ENCODE measurements around the gene GPC6. TPM values are rescaled to one million over a fixed set of nuclear protein-coding genes. Genes with fewer than 3 reads are reported as not detected.

The GPC6 gene
- polyA plus RNA-seq, 4 donors: 0.22 to 45.0 (median 1.4) TPM

DNA sequence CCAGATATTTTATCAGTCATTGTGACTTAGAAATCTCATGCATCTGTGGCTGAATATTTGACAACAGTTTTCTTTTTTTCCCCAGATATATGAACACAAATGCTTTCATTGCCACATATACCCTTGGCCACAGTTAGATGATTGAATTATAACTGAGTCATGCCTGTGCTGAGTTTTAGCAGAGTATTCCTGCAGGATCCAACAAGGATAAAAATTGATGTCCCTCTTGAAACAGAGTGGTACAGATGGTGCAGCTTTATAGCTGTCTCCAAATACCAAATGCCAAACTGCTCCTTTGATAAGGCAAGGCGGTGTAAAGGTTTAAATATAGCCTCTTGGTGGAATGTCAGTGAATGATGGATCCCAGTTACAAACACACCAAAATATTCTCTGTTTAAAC, 428.5 kb downstream of the GPC6 start:
- DNase-seq (no peak), FAIRE-seq (no peak)
- Histone ChIP-seq H3K4me3 (ENCODE audit: low read depth in 1 of 3, low read length in 3 of 3) (no peak overlapping the region), H3K9me3 (ENCODE audit: control insufficient read depth in 2 of 2, insufficient read depth in 1 of 2, low read depth in 1 of 2, low read length in 1 of 2) (no peaks in the 10 kb centered on the region), H3K4me1 (ENCODE audit: control insufficient read depth in 3 of 3, insufficient read depth in 2 of 3, low read depth in 1 of 3, low read length in 2 of 3) (no peaks in the 10 kb centered on the region), H3K36me3 (ENCODE audit: control insufficient read depth in 3 of 3, insufficient read depth in 2 of 3, low read depth in 1 of 3, low read length in 3 of 3) (no peaks in the 10 kb centered on the region), H3K27me3 (ENCODE audit: control insufficient read depth in 3 of 3, insufficient read depth in 3 of 3, low read length in 3 of 3) (no peaks in the 10 kb centered on the region), H3K27ac (ENCODE audit: low read depth in 1 of 3, low read length in 2 of 3) (no peak overlapping the region)
- 71 to 91% (median 88%) methylated on average over 1 of the region's 1 CpG for WGBS, 3 donors

DNA sequence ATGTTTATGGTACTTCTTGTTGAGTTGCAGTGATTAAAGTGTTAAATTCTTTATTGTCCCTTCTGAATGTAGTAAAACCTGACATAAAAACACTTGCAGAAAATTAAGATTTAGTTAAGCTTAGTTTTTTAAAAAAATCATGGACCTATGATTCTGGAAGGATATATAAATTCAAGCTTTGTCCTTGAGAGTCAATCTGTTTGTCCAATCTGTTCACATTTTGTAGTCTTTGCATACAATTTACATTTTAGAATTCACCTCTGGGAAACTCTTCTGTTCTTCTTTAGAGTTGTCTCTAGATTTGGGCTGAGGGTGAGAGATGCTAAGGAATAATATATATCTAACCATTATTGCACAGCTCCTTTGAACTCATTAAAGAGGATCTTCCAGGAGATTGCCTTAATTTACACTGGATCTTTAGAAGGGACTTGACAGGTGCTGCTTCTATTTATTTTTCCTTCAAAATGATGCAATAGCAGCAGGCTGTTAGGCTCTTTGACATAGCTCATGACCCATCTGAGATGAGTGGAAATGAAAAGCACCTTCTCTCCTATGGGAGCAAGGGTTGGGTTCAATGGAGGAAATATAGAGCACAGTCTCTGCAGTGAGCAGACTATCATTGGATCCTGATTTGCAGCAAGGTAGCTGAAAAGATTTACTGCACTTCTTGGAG, 433.9 kb downstream of the GPC6 start:
- DNase-seq (no peak), FAIRE-seq (no peak)
- H3K27ac ChIP-seq (ENCODE audit: low read depth in 1 of 3, low read length in 2 of 3): no peak overlapping the region
- H3K4me3 ChIP-seq (ENCODE audit: low read depth in 1 of 3, low read length in 3 of 3): no peak overlapping the region
- H3K9me3 ChIP-seq (ENCODE audit: control insufficient read depth in 2 of 2, insufficient read depth in 1 of 2, low read depth in 1 of 2, low read length in 1 of 2): no peaks in the 10 kb centered on the region
- no peaks in the 10 kb centered on the region for H3K4me1 ChIP-seq (ENCODE audit: control insufficient read depth in 3 of 3, insufficient read depth in 2 of 3, low read depth in 1 of 3, low read length in 2 of 3)
- no peaks in the 10 kb centered on the region for H3K36me3 ChIP-seq (ENCODE audit: control insufficient read depth in 3 of 3, insufficient read depth in 2 of 3, low read depth in 1 of 3, low read length in 3 of 3)
- no peaks in the 10 kb centered on the region for H3K27me3 ChIP-seq (ENCODE audit: control insufficient read depth in 3 of 3, insufficient read depth in 3 of 3, low read length in 3 of 3)

DNA sequence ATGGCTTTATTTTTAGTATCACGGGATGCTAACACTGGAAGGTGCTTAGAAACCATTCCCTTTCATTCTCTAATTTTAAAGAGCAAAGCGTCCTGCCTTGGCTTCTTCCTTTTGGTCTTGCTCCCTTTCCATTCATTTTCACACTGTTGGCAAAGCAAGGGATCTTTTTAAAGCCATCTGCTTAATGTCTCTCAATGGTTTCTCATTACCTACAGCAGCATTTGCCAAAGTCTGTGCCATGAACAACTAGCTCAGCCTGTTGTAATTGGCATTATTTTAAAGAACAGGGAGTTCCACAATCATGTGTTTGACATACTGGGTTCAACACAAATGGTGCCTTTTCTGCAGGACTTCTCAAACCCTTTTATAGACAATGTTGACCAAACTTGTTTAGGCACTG, 444.3 kb downstream of the GPC6 start:
- 70 to 81% (median 76%) methylated on average over 2 of the region's 2 CpGs for WGBS, 3 donors
- no peak for DNase-seq
- FAIRE-seq: no peak
- no peaks in the 10 kb centered on the region for H3K36me3 ChIP-seq (ENCODE audit: control insufficient read depth in 3 of 3, insufficient read depth in 2 of 3, low read depth in 1 of 3, low read length in 3 of 3)
- H3K4me1 ChIP-seq (ENCODE audit: control insufficient read depth in 3 of 3, insufficient read depth in 2 of 3, low read depth in 1 of 3, low read length in 2 of 3): no peaks in the 10 kb centered on the region
- H3K27ac ChIP-seq (ENCODE audit: low read depth in 1 of 3, low read length in 2 of 3): no peak overlapping the region
- H3K4me3 ChIP-seq (ENCODE audit: low read depth in 1 of 3, low read length in 3 of 3): no peak overlapping the region
- no peaks in the 10 kb centered on the region for H3K9me3 ChIP-seq (ENCODE audit: control insufficient read depth in 2 of 2, insufficient read depth in 1 of 2, low read depth in 1 of 2, low read length in 1 of 2)
- no peaks in the 10 kb centered on the region for H3K27me3 ChIP-seq (ENCODE audit: control insufficient read depth in 3 of 3, insufficient read depth in 3 of 3, low read length in 3 of 3)

DNA sequence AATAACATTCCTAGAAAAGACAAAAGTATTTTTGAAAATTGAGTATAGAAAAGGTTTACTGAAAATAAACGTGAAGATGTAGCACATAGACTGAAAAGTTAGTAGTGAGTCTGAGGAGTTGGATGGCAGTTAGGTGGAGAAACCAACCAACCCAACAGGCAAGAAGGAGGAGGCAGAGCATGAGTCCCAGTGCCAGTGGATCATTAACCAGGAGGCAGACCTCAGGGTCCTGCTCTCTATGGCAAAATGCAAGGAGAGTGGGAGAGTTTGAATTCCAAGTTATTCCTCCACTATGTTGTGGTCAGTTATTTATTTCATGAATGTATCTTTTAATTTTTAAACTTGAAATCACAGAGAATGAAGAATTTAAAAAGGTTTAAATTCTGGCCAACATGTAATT, 446.4 kb downstream of the GPC6 start:
- DNase-seq (no peak), FAIRE-seq (no peak)
- H3K36me3 ChIP-seq (ENCODE audit: control insufficient read depth in 3 of 3, insufficient read depth in 2 of 3, low read depth in 1 of 3, low read length in 3 of 3): no peaks in the 10 kb centered on the region
- no peaks in the 10 kb centered on the region for H3K9me3 ChIP-seq (ENCODE audit: control insufficient read depth in 2 of 2, insufficient read depth in 1 of 2, low read depth in 1 of 2, low read length in 1 of 2)
- no peak overlapping the region for H3K4me3 ChIP-seq (ENCODE audit: low read depth in 1 of 3, low read length in 3 of 3)
- 72 to 86% (median 85%) methylated on average over 1 of the region's 1 CpG for WGBS, 3 donors
- H3K27ac ChIP-seq (ENCODE audit: low read depth in 1 of 3, low read length in 2 of 3): no peak overlapping the region
- H3K27me3 ChIP-seq (ENCODE audit: control insufficient read depth in 3 of 3, insufficient read depth in 3 of 3, low read length in 3 of 3): no peaks in the 10 kb centered on the region
- H3K4me1 ChIP-seq (ENCODE audit: control insufficient read depth in 3 of 3, insufficient read depth in 2 of 3, low read depth in 1 of 3, low read length in 2 of 3): no peaks in the 10 kb centered on the region

DNA sequence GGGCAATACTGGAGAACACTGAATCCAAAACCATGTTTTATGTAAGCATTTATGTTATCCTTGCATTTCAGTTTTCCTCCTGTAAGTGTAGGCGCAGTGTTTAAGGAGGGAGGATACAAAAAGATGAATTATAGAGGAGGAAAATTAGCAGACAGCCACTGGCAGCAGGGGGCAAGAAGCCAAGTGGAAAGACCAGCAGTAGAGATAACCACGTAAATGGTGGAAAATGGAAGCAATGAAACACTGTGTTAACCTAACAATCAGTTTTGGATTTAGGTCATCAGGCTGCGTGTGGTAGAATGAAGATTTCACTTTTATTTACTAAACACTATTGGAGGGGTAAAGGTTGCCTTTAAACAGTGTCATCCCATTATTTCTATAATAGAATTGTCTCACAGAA, 447.3 kb downstream of the GPC6 start:
- DNase-seq: no peak
- no peak for FAIRE-seq
- H3K9me3 ChIP-seq (ENCODE audit: control insufficient read depth in 2 of 2, insufficient read depth in 1 of 2, low read depth in 1 of 2, low read length in 1 of 2): no peaks in the 10 kb centered on the region
- no peaks in the 10 kb centered on the region for H3K4me1 ChIP-seq (ENCODE audit: control insufficient read depth in 3 of 3, insufficient read depth in 2 of 3, low read depth in 1 of 3, low read length in 2 of 3)
- no peaks in the 10 kb centered on the region for H3K27me3 ChIP-seq (ENCODE audit: control insufficient read depth in 3 of 3, insufficient read depth in 3 of 3, low read length in 3 of 3)
- WGBS, 3 donors: 79 to 81% (median 80%) methylated on average over 3 of the region's 3 CpGs
- no peaks in the 10 kb centered on the region for H3K36me3 ChIP-seq (ENCODE audit: control insufficient read depth in 3 of 3, insufficient read depth in 2 of 3, low read depth in 1 of 3, low read length in 3 of 3)
- H3K27ac ChIP-seq (ENCODE audit: low read depth in 1 of 3, low read length in 2 of 3): no peak overlapping the region
- H3K4me3 ChIP-seq (ENCODE audit: low read depth in 1 of 3, low read length in 3 of 3): no peak overlapping the region

DNA sequence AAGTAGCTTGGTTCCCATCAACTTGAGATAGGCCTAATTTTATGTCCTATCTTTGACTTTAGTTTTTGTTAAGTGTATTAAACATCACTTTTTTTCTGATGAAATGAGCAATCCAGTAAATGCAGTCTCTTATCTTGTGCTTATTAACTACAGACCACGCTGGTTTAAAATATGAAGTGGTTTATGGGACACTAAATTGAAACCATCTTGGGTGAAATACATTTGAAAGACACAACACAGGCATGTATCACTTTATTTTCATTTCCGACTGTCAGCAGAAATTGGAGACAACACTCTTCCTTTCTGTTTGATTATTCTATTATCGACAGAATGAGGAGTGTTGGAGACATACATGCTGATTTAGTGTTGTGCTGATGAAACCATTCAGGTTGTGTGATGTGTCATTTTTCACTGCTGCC, 447.7 kb downstream of the GPC6 start:
- no peaks in the 10 kb centered on the region for H3K27me3 ChIP-seq (ENCODE audit: control insufficient read depth in 3 of 3, insufficient read depth in 3 of 3, low read length in 3 of 3)
- no peak overlapping the region for H3K4me3 ChIP-seq (ENCODE audit: low read depth in 1 of 3, low read length in 3 of 3)
- FAIRE-seq: no peak
- no peaks in the 10 kb centered on the region for H3K9me3 ChIP-seq (ENCODE audit: control insufficient read depth in 2 of 2, insufficient read depth in 1 of 2, low read depth in 1 of 2, low read length in 1 of 2)
- WGBS, 3 donors: 58 to 67% (median 60%) methylated on average over 3 of the region's 3 CpGs
- H3K4me1 ChIP-seq (ENCODE audit: control insufficient read depth in 3 of 3, insufficient read depth in 2 of 3, low read depth in 1 of 3, low read length in 2 of 3): no peaks in the 10 kb centered on the region
- no peak for DNase-seq
- no peak overlapping the region for H3K27ac ChIP-seq (ENCODE audit: low read depth in 1 of 3, low read length in 2 of 3)
- H3K36me3 ChIP-seq (ENCODE audit: control insufficient read depth in 3 of 3, insufficient read depth in 2 of 3, low read depth in 1 of 3, low read length in 3 of 3): no peaks in the 10 kb centered on the region

DNA sequence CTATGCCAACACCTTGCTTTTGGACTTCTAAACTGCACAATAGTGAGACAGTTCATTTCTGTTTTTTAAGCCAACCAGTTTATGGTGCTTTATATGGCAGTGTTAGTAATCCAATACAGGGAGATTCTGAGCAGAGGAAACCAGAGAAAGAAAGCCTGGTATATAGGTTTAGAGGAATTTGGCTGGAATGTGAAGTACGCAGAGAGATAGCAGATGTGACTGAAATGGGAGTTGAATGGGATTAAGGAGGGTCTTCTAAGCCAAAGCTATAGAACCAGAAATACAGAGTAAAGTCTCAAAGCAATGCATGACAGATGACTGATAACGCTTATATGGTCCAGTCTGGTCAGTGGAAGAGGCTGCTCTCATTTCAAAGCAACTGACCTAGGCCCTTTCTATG, 453.7 kb downstream of the GPC6 start:
- Histone ChIP-seq H3K27ac (ENCODE audit: low read depth in 1 of 3, low read length in 2 of 3) (no peak overlapping the region), H3K36me3 (ENCODE audit: control insufficient read depth in 3 of 3, insufficient read depth in 2 of 3, low read depth in 1 of 3, low read length in 3 of 3) (no peaks in the 10 kb centered on the region), H3K4me3 (ENCODE audit: low read depth in 1 of 3, low read length in 3 of 3) (no peak overlapping the region), H3K9me3 (ENCODE audit: control insufficient read depth in 2 of 2, insufficient read depth in 1 of 2, low read depth in 1 of 2, low read length in 1 of 2) (no peaks in the 10 kb centered on the region), H3K27me3 (ENCODE audit: control insufficient read depth in 3 of 3, insufficient read depth in 3 of 3, low read length in 3 of 3) (no peaks in the 10 kb centered on the region), H3K4me1 (ENCODE audit: control insufficient read depth in 3 of 3, insufficient read depth in 2 of 3, low read depth in 1 of 3, low read length in 2 of 3) (no peaks in the 10 kb centered on the region)
- no peak for DNase-seq
- FAIRE-seq: no peak
- 89 to 91% (median 91%) methylated on average over 2 of the region's 2 CpGs for WGBS, 3 donors

DNA sequence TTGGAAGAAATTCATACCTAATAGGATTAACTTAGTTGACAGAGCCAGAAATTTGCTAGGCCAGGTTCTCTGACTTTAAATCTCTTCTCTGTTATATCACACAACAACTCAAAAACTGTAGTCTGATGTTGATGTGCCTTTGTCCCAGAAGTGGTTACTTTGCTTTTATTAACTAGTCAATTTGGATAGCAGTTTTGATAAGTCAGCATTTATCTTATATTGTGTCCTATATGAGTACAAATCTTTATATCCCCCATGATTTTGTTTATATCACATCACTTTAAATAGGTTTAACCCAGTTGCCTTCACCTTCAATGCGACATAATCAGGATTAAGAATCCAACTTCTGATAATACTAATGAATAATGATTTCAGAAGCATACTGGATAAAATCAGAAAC, 459.3 kb downstream of the GPC6 start:
- DNase-seq (no peak), FAIRE-seq (no peak)
- WGBS, 3 donors: 92 to 98% (median 92%) methylated on average over 1 of the region's 1 CpG
- H3K4me1 ChIP-seq (ENCODE audit: control insufficient read depth in 3 of 3, insufficient read depth in 2 of 3, low read depth in 1 of 3, low read length in 2 of 3): no peaks in the 10 kb centered on the region
- no peaks in the 10 kb centered on the region for H3K36me3 ChIP-seq (ENCODE audit: control insufficient read depth in 3 of 3, insufficient read depth in 2 of 3, low read depth in 1 of 3, low read length in 3 of 3)
- no peak overlapping the region for H3K4me3 ChIP-seq (ENCODE audit: low read depth in 1 of 3, low read length in 3 of 3)
- no peaks in the 10 kb centered on the region for H3K9me3 ChIP-seq (ENCODE audit: control insufficient read depth in 2 of 2, insufficient read depth in 1 of 2, low read depth in 1 of 2, low read length in 1 of 2)
- H3K27ac ChIP-seq (ENCODE audit: low read depth in 1 of 3, low read length in 2 of 3): no peak overlapping the region
- no peaks in the 10 kb centered on the region for H3K27me3 ChIP-seq (ENCODE audit: control insufficient read depth in 3 of 3, insufficient read depth in 3 of 3, low read length in 3 of 3)

DNA sequence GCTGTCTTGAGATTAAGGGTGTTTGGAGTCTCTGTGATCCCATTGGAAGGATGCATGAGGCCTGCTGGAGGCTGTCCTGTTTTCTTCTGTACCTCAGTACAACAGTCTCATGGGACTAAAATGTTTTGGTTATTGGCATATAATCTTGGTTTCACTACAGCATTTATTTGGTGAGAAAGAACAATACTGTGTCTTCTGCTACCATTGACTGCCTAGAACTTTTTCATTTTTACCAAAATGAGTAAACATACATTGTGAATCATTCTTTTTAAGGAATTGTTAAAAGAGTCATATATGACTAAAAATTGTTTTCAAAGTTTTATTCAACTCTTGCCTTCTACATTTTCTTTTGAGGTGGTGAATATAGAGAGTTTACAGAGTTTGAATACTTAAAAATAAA, 459.8 kb downstream of the GPC6 start:
- FAIRE-seq: no peak
- Histone ChIP-seq H3K4me3 (ENCODE audit: low read depth in 1 of 3, low read length in 3 of 3) (no peak overlapping the region), H3K27me3 (ENCODE audit: control insufficient read depth in 3 of 3, insufficient read depth in 3 of 3, low read length in 3 of 3) (no peaks in the 10 kb centered on the region), H3K4me1 (ENCODE audit: control insufficient read depth in 3 of 3, insufficient read depth in 2 of 3, low read depth in 1 of 3, low read length in 2 of 3) (no peaks in the 10 kb centered on the region), H3K27ac (ENCODE audit: low read depth in 1 of 3, low read length in 2 of 3) (no peak overlapping the region), H3K9me3 (ENCODE audit: control insufficient read depth in 2 of 2, insufficient read depth in 1 of 2, low read depth in 1 of 2, low read length in 1 of 2) (no peaks in the 10 kb centered on the region), H3K36me3 (ENCODE audit: control insufficient read depth in 3 of 3, insufficient read depth in 2 of 3, low read depth in 1 of 3, low read length in 3 of 3) (no peaks in the 10 kb centered on the region)
- no peak for DNase-seq

Data from small intestine (tissue), 7 donors.